ENCODE data around the gene SC5D. TPM values are rescaled to one million over a fixed set of nuclear protein-coding genes. Genes with fewer than 3 reads are reported as not detected.

SC5D gene
- polyA plus RNA-seq, 1 donor from 2014 or later: 75.7 TPM

- Histone ChIP-seq H3K79me2 (replicated peaks; ENCODE audit: insufficient read depth, low read length) (no peaks in the 10 kb centered on the region), H3K27me3 (ENCODE audit: insufficient read depth, low read depth, low read length) (no peaks in the 10 kb centered on the region), H3K36me3 (ENCODE audit: insufficient read depth, low read length) (no peaks in the 10 kb centered on the region), H3K9me2 (ENCODE audit: insufficient read depth, low read length) (no peaks in the 10 kb centered on the region), H3K9ac (ENCODE audit: low read length) (no peak overlapping the region), H4K20me1 (ENCODE audit: insufficient read depth) (no peaks in the 10 kb centered on the region), H3K27ac (ENCODE audit: low read length) (no peak overlapping the region), H3K9me3 (ENCODE audit: low read length) (no peaks in the 10 kb centered on the region), H2AFZ (ENCODE audit: low read depth, low read length) (no peak overlapping the region), H3K4me3 (ENCODE audit: low read length) (no peak overlapping the region), H3K4me2 (ENCODE audit: low read length) (no peak overlapping the region), H3F3A (ENCODE audit: insufficient read depth, low read length, poor library complexity, severe bottlenecking) (no peaks in the 10 kb centered on the region)
- TF ChIP-seq POLR2AphosphoS5 (IDR thresholded peaks at IDR 0.05) (no peak), EZH2 (IDR thresholded peaks at IDR 0.05; ENCODE audit: borderline replicate concordance, insufficient read depth, low read length, poor library complexity, severe bottlenecking) (no peak), MXI1 (conservative IDR thresholded peaks at IDR 0.05; ENCODE audit: poor library complexity, severe bottlenecking) (no peak), RAD21 (conservative IDR thresholded peaks at IDR 0.05) (no peak), TAF1 (IDR thresholded peaks at IDR 0.05; ENCODE audit: low read depth) (no peak), REST (IDR thresholded peaks at IDR 0.05; ENCODE audit: borderline replicate concordance) (no peak)
These were observed 41.7 kb upstream of the SC5D start for GRCh38 chr11:121250843-121251242.

DNA sequence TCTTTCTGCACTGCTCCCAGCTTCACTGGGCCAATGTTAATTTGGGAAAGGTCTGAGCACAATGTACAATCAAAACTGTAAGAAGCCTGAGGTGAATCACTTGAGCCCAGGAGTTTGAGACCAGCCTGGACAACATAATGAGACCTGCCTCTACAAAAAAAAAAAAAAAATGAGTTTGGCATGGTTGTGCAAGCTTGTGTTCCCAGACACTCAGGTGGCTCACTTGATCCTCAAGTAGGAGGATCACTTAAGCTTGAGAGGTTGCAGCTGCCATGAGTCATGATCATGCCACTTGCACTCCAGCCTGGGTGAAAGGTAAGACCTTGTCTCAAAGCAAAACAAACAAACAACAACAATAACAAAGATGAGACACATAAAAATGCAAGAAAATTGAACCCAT is 38.6 kb upstream of the SC5D start:
- H3K9ac ChIP-seq (ENCODE audit: low read length): no peak overlapping the region
- no peaks in the 10 kb centered on the region for H3K79me2 ChIP-seq (replicated peaks; ENCODE audit: insufficient read depth, low read length)
- H3K4me3 ChIP-seq (ENCODE audit: low read length): no peak overlapping the region
- H4K20me1 ChIP-seq (ENCODE audit: insufficient read depth): no peaks in the 10 kb centered on the region
- H3F3A ChIP-seq (ENCODE audit: insufficient read depth, low read length, poor library complexity, severe bottlenecking): no peaks in the 10 kb centered on the region
- no peaks in the 10 kb centered on the region for H3K9me3 ChIP-seq (ENCODE audit: low read length)
- no peak overlapping the region for H3K4me2 ChIP-seq (ENCODE audit: low read length)
- no peak overlapping the region for H3K27ac ChIP-seq (ENCODE audit: low read length)
- H2AFZ ChIP-seq (ENCODE audit: low read depth, low read length): no peak overlapping the region
- H3K9me2 ChIP-seq (ENCODE audit: insufficient read depth, low read length): no peaks in the 10 kb centered on the region
- H3K36me3 ChIP-seq (ENCODE audit: insufficient read depth, low read length): no peaks in the 10 kb centered on the region
- TF ChIP-seq, protein P1, sequence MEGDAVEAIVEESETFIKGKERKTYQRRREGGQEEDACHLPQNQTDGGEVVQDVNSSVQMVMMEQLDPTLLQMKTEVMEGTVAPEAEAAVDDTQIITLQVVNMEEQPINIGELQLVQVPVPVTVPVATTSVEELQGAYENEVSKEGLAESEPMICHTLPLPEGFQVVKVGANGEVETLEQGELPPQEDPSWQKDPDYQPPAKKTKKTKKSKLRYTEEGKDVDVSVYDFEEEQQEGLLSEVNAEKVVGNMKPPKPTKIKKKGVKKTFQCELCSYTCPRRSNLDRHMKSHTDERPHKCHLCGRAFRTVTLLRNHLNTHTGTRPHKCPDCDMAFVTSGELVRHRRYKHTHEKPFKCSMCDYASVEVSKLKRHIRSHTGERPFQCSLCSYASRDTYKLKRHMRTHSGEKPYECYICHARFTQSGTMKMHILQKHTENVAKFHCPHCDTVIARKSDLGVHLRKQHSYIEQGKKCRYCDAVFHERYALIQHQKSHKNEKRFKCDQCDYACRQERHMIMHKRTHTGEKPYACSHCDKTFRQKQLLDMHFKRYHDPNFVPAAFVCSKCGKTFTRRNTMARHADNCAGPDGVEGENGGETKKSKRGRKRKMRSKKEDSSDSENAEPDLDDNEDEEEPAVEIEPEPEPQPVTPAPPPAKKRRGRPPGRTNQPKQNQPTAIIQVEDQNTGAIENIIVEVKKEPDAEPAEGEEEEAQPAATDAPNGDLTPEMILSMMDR (IDR thresholded peaks at IDR 0.05; ENCODE audit: poor library complexity, severe bottlenecking): no peak
- no peak for TF ChIP-seq TAF1 (IDR thresholded peaks at IDR 0.05; ENCODE audit: low read depth)
- TF ChIP-seq RAD21 (conservative IDR thresholded peaks at IDR 0.05): no peak
- no peak for TF ChIP-seq EZH2 (IDR thresholded peaks at IDR 0.05; ENCODE audit: borderline replicate concordance, insufficient read depth, low read length, poor library complexity, severe bottlenecking)
- no peak for TF ChIP-seq MXI1 (conservative IDR thresholded peaks at IDR 0.05; ENCODE audit: poor library complexity, severe bottlenecking)
- TF ChIP-seq REST (IDR thresholded peaks at IDR 0.05; ENCODE audit: borderline replicate concordance): no peak
- no peak for TF ChIP-seq SMC3 (conservative IDR thresholded peaks at IDR 0.05; ENCODE audit: poor library complexity)
- no peak for TF ChIP-seq EP300 (conservative IDR thresholded peaks at IDR 0.05; ENCODE audit: poor library complexity, severe bottlenecking)
- TF ChIP-seq POLR2AphosphoS5 (IDR thresholded peaks at IDR 0.05): no peak
- no peaks in the 10 kb centered on the region for H3K27me3 ChIP-seq (ENCODE audit: insufficient read depth, low read depth, low read length)
